Activated CD4-positive, alpha-beta T cell treated with anti-CD3 and anti-CD28 coated beads, Interleukin-2, Interleukin-4, amounts not matched to agents 100 ng/mL and 50 ng/mL, durations not matched to agents 16 hours and 8 hours (primary cell): ENCODE measurements around the gene RNF151.

Source experiments
- DNase-seq: peaks from one replicate; pipeline ENCODE4 v3.0.0-alpha.2; 2020; ENCODE audit warnings: low spot score

RNF151 gene

DNA sequence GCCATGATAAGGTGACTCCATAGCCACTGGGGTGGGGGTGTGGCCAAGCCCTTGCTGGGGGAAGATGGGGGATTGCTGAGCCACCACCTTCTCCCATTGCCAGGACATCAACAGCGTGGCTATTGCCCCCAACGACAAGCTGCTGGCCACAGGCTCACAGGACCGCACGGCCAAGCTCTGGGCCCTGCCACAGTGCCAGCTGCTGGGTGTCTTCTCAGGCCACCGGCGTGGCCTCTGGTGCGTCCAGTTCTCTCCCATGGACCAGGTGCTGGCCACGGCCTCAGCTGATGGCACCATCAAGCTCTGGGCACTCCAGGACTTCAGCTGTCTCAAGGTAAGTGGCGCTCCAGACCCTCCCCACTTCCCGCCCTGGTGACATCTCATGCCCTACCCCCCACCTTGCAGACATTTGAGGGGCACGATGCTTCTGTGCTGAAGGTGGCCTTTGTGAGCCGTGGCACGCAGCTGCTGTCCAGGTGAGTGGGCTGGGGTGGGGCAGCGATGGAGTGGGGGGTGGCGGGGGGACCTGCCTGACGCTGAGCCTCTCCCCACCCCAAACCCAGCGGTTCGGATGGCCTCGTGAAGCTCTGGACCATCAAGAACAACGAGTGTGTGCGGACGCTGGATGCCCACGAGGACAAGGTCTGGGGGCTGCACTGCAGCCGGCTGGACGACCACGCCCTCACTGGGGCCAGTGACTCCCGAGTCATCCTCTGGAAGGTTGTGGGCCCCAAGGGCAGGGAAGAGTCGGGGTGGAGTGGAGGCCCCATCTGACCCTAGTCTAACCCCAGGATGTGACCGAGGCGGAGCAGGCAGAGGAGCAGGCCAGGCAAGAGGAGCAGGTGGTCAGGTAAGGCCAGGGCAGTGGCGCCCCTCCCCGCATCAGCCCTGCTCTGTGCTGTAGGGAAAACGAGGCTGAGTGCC, 10.6 kb downstream of the RNF151 start:
- DNase-seq: no peak

DNA sequence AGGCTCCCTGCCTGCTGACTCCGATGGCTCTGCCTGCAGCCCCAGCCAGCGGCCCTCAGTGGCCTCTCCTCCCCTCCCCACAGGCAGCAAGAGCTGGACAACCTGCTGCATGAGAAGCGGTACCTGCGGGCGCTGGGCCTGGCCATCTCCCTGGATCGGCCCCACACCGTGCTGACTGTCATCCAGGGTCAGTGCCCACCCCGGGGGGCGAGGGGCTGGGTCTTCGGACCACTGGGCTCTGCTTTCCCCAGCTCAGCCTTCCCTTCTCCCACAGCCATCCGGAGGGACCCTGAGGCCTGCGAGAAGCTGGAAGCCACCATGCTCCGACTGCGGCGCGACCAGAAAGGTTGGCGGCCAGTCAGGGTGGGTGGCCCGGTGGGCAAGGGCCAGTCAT, 11.2 kb downstream of the RNF151 start:
- no peak for DNase-seq

DNA sequence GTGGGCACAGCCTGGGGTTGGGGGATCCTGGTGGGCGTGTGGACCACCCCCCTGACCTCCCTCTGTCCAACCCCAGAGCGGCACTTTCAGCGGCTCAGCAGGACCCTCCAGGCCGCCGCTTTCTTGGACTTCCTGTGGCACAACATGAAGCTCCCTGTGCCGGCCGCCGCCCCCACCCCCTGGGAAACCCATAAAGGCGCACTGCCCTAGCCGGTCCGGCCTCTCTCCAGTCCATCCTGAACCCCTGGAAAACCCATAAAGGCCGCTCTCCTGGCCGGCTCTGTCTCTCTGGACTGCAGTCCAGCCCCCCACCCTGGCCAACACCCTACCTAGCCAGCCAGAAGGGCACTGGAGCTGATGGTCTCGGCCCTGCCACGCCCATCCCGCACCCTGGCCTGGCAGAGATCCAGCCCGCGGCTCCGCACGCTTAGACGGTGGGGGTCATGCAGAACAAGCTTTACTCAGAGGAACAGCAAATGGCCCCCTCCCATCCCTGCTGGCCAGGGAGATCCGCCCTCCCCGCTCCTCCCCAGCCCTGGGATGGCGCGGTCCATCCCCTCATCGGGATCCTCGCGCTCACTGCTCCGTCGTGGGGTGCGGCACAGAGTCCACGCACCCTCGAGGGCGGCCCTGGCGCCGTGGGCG, 11.9 kb downstream of the RNF151 start:
- no peak for DNase-seq

- no peak for DNase-seq
Observed at GRCh38 chr16:1979271-1980029, 12.8 kb downstream of the RNF151 start.

DNA sequence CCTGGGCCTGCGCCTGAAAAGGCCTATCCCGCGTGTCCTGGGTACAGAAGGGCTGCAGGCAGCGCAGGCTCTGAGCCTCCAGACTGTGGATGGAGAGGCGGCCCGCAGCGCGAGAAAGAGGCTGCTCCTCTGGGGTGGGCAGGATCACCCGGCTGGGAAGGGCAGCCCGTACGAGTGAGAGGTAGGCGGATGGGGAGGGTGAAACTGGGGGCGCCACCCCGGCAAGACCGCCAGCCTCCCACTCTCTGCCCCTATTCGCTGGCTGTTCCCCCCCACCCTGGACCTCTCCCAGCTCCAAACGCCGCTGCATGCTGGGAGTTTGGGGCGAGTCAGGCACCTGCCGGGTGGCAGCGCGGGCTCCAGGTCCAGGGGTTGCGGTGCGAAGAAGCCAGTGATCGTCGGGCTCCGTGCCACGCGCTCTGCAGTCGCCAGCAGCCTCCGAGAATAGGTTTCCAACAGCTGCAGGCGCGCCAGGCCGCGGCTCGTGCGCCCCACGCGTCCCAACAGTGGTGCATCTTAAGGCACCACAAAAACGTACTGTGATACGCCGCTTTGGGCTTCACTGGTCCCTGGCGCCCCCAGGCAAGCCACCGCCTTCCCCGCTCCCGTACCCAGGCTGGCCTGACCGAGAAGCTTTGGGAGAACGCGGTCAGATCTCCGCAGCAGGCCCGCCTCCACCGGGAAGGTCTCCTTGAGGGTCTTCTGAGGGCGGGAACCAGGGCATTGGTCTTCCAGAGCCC, 13.5 kb downstream of the RNF151 start:
- no peak for DNase-seq

DNA sequence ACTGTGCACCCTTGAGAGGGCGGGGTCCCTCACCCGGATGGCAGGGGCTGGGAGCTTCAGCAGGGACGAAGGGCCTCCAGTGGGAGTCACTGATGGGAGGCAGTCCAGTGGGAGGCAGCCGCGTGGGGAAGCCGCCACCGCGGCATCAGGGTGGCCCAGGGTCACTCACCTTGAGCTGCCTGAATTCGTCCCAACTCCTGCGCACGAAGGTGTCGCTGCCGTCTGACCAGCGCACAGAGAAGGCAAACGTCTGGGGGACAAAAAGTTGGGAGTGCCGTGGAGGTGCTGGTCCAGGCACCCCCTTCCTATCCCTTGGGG, 14.1 kb downstream of the RNF151 start:
- no peak for DNase-seq

DNA sequence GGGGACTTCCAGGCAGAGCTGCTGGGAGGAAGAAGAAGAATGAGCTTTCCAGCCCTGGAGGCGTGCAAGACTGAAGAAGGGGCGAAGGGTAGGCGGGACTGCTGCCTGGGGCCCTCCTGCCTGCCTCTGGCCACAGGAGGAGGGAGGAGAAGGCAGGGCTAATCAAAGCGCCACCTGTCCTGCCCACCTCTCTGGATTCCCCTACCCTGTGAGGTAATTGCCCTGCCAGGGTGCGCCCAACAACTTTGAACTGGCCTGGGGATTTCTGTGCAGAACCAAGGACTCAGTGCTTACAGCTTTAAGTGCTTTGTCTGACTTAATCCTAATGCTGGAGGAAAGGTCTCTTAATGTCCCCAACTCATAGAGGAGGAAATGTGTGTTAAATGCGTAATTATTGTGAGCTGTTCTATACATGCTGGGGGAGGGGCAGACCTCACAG, 14.8 kb downstream of the RNF151 start, which contains the start of gene NOXO1:
NOXO1 (minus strand) TSS at position 72 of the 439 bp plus-strand sequence. CDS start 290 bp downstream, outside the sequence.
- DNase-seq: no peak

DNA sequence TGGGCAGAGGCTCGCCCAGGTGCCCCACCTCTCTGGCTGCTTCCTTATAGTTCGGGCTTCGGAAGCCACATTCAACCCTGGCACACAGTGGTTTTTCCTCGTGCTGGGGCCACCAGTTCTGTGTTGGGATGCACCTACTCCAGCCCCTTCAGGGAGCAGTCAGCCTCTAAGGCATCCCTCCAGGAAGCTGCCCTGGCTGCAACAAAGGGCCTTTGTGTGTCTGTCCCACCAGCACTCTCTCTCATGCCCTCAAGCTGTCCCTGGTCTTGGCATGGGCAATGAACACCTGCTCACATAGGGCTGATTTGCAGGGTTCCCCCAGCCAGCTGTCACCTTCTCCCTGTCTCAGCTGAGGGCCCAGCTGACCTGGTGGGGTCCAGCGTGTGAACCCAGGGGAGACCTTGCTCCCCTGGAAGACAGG, 15.4 kb downstream of the RNF151 start:
- no peak for DNase-seq

- DNase-seq: no peak
Observed at GRCh38 chr16:1982991-1983543, 16.4 kb downstream of the RNF151 start.

GRCh38 chr16:1983544-1984346, 17.1 kb downstream of the RNF151 start, which contains the start of gene GFER:
Gene GFER, plus strand, starts transcription at chr16:1984193. Its CDS starts 26 bp downstream, at chr16:1984219.
- DNase-seq: peak; percentile 86

DNA sequence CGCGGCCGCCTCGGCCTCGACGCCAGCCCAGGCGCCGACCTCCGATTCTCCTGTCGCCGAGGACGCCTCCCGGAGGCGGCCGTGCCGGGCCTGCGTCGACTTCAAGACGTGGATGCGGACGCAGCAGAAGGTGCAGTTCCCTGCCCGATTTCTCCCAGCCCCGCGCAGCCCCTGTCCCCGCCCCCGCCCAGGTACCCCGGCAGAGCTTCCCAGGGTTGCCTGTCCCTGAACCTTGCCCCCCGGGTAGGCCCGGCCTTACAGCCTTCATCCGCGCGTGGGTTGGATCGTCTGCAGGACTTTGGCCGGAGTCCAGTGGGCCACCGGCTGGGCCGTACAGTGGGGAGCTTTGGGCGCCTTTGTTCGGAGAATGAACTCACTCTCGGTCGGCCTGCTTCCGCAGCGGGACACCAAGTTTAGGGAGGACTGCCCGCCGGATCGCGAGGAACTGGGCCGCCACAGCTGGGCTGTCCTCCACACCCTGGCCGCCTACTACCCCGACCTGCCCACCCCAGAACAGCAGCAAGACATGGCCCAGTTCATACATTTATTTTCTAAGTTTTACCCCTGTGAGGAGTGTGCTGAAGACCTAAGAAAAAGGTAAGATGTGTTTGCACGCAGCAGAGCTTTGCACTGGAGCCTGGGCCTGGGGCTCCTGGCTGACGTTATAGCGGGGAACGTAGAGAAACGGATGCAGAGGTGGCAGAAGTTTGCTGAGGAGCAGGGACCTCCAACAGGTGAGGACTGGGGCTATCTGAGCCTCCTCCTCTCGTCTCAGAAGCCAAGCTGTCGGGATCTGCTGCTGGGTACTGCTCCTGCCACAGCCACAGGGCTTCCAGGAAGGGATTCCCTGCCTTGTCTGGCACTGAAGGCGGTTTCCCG, 17.9 kb downstream of the RNF151 start:
- DNase-seq: no peak

GRCh38 chr16:1985466-1986150, 19.0 kb downstream of the RNF151 start:
- DNase-seq: no peak

DNA sequence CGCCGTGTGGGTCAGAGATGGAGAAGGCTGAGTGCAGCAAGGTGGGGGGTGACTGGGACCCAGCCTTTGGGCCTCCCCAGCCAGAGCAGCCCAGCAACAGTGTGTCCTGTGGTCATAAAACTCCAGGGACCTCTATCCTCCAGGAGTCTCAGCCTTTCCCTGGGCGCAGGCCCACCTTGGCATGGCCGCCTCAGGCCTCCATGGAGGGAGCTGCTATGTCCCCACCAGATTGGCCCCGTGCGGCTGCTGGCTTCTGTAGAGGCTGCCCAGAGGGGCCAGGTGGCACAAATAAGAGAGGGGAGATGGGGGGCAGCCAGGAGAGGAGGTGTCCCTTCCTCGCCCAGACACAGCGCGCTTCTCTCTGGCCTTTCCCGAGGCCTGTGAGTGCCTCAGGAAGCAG, 20.5 kb downstream of the RNF151 start:
- no peak for DNase-seq

- DNase-seq: no peak
Observed at GRCh38 chr16:1989209-1990100, 22.8 kb downstream of the RNF151 start, which contains the start of gene SYNGR3. Gene SYNGR3, plus strand, starts transcription at chr16:1989970. Its CDS starts 133 bp downstream, at chr16:1990103.

DNA sequence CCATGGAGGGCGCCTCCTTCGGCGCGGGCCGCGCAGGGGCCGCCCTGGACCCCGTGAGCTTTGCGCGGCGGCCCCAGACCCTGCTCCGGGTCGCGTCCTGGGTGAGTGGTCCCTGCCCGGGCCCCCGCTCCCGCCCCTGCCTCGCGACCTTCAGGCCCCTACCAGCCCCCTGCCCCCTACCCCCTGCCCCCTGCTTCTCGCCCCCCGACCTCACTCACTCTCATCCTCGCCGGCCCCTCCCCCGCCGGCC, 23.4 kb downstream of the RNF151 start:
- no peak for DNase-seq

- no peak for DNase-seq
Observed at GRCh38 chr16:1990351-1991134, 23.9 kb downstream of the RNF151 start.

DNA sequence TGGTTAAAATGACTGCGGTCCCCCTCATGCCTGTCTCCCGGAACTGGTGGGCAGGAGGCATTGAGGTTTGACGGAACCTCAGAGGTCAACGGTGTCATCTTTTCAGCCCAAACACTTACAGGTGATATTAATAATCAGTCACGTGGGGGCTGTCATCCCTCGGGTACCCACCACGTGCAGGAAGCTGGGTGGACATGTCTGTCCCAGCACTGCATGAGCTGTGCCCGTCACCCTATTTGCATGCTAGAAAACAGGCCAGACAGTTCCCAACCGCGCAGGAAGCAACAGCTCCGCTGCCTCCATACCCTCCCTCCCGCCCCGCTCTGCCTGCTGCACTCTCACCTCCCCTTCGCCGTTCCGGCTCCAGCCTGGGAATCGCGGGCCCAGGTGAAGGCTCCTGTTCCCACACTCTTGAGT, 24.5 kb downstream of the RNF151 start:
- DNase-seq: no peak
